Measurements from ENCODE around the gene PTPRT. TPM values are rescaled to one million over a fixed set of nuclear protein-coding genes. Genes with fewer than 3 reads are reported as not detected.

PTPRT gene
- total and polyA plus RNA-seq, 2 of the 4 experiments (the other 2 are of a cell fraction), result not detected

- no TSS peak for BruUV-seq (replicated peaks)
Observed at GRCh38 chr20:42708266-42708665, 481.4 kb downstream of the PTPRT start.

More at GRCh38 chr20:42708266-42708665, 481.4 kb downstream of the PTPRT start:
- POLR2A ChIA-PET (ENCODE audit: unreplicated experiment), result no interaction called here
- dilution Hi-C loops (cut with HindIII; ENCODE audit: low sequenced_read_pairs, unreplicated experiment), result no loop called here
- TF ChIP-seq POLR2A (IDR thresholded peaks at IDR 0.05; ENCODE audit: low read depth, low read length) (no peak), RFX5 (IDR thresholded peaks at IDR 0.05; ENCODE audit: low read depth, low read length) (no peak), SMC3 (IDR thresholded peaks at IDR 0.05; ENCODE audit: low read depth, low read length) (no peak), CHD1 (IDR thresholded peaks at IDR 0.05; ENCODE audit: low read depth, low read length) (no peak), BHLHE40 (IDR thresholded peaks at IDR 0.05; ENCODE audit: low read depth, low read length) (no peak), FOS (IDR thresholded peaks at IDR 0.05; ENCODE audit: low read depth, low read length) (no peak), CEBPB (IDR thresholded peaks at IDR 0.05; ENCODE audit: low read depth, low read length) (no peak), MAFK (IDR thresholded peaks at IDR 0.05; ENCODE audit: low read depth, low read length) (no peak), RAD21 (IDR thresholded peaks at IDR 0.05; ENCODE audit: low read length) (no peak)
- TF ChIP-seq, protein P1, sequence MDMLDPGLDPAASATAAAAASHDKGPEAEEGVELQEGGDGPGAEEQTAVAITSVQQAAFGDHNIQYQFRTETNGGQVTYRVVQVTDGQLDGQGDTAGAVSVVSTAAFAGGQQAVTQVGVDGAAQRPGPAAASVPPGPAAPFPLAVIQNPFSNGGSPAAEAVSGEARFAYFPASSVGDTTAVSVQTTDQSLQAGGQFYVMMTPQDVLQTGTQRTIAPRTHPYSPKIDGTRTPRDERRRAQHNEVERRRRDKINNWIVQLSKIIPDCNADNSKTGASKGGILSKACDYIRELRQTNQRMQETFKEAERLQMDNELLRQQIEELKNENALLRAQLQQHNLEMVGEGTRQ (IDR thresholded peaks at IDR 0.05; ENCODE audit: low read depth, low read length), result no peak
- H3K4me2 ChIP-seq (ENCODE audit: low read depth, low read length), result no peak overlapping the region
- H3K14ac ChIP-seq (replicated peaks; ENCODE audit: low read depth, low read length), result no peak overlapping the region
- no peak overlapping the region for H4K5ac ChIP-seq (ENCODE audit: low read depth, low read length)
- H4K20me1 ChIP-seq (ENCODE audit: insufficient read depth, low read length), result no peaks in the 10 kb centered on the region
- H3K4ac ChIP-seq (ENCODE audit: low read depth, low read length), result no peak overlapping the region
- no peak for ATAC-seq (ENCODE audit: low read depth)
- no peak overlapping the region for H2BK5ac ChIP-seq (ENCODE audit: low read depth, low read length, poor library complexity, severe bottlenecking)
- H4K8ac ChIP-seq (ENCODE audit: low read depth in 2 of 2, low read length in 2 of 2), result no peak overlapping the region
- no peak for DNase-seq
- no peak overlapping the region for H2BK20ac ChIP-seq (ENCODE audit: low read depth, low read length)
- H3K18ac ChIP-seq (ENCODE audit: low read depth, low read length), result no peak overlapping the region
- H3K36me3 ChIP-seq (ENCODE audit: control insufficient read depth, insufficient read depth, low read length), result no peaks in the 10 kb centered on the region
- H2BK15ac ChIP-seq (ENCODE audit: low read depth, low read length), result no peak overlapping the region
- in situ Hi-C loops (cut with MboI; ENCODE audit: low sequenced_read_pairs), result no loop called here
- CTCF ChIA-PET, result no interaction called here
- intact Hi-C loops (cut with micrococcal nuclease), result no loop called here
- H3K4me1 ChIP-seq (ENCODE audit: control insufficient read depth, insufficient read depth, low read length), result no peaks in the 10 kb centered on the region
- H3K79me1 ChIP-seq (ENCODE audit: low read depth in 1 of 2, low read length in 2 of 2), result no peaks in the 10 kb centered on the region
- H3K4me3 ChIP-seq (ENCODE audit: insufficient read depth, low read depth, low read length), result no peak overlapping the region
- peaks cover 16% of the 10 kb centered on the region for H3K9me3 ChIP-seq (ENCODE audit: control insufficient read depth, insufficient read depth, low read length)
- H3K27ac ChIP-seq (ENCODE audit: insufficient read depth, low read length), result no peak overlapping the region
- H2AK9ac ChIP-seq (replicated peaks; ENCODE audit: low read depth, low read length, poor library complexity), result no peak overlapping the region
- H3K27me3 ChIP-seq (ENCODE audit: control insufficient read depth, insufficient read depth, low read length), result no peaks in the 10 kb centered on the region
- no peak overlapping the region for H3K9ac ChIP-seq (ENCODE audit: low read depth, low read length)
- H2BK120ac ChIP-seq (ENCODE audit: low read depth, low read length), result no peak overlapping the region
- no peak overlapping the region for H3K56ac ChIP-seq (ENCODE audit: extremely low read depth, insufficient read depth, low read length)
- no peak overlapping the region for H2AFZ ChIP-seq (replicated peaks; ENCODE audit: low read length, poor library complexity)
- no peak overlapping the region for H4K91ac ChIP-seq (ENCODE audit: insufficient read depth, low read depth, low read length)
- H3K9me1 ChIP-seq (ENCODE audit: insufficient read depth, low read length), result no peaks in the 10 kb centered on the region
- H3K23ac ChIP-seq (ENCODE audit: low read depth, low read length), result no peak overlapping the region
- no peak overlapping the region for H2AK5ac ChIP-seq (ENCODE audit: low read depth, low read length)
- WGBS, 2 experiments (ENCODE audit: extremely low coverage in 2 of 2, insufficient read length in 1 of 2), result no CpG with 5 or more reads among the region's 3 CpGs

Measured in IMR-90 (cell line).